Upper lobe of left lung (tissue), 6 donors: ENCODE data around the gene ZNF614. TPM values are rescaled to one million over a fixed set of nuclear protein-coding genes. Genes with fewer than 3 reads are reported as not detected.

Source experiments
- ATAC-seq, 2 donors: fragments of 200-7000 bp; cut with Tn5 transposase; one replicate each; pipeline ENCODE4 v1.9.1; 2022; ENCODE audit warnings: mild to moderate bottlenecking in 2 of 2, moderate library complexity in 2 of 2; ENCODE audit not compliant: low FRiP score in 2 of 2
- DNase-seq, 2 donors: peaks; one replicate each; pipeline ENCODE4 v3.0.0-alpha.2; 2019 to 2020
- H3K27ac ChIP-seq, 4 donors: fragments of 200-600 bp; sonication (generic); one replicate each; pipeline ENCODE4 v1.5.1; 2016 to 2019
- H3K27me3 ChIP-seq, 4 donors: fragments of 200-600 bp; sonication (generic); one replicate each; pipeline ENCODE4 v1.5.1; 2017 to 2019
- H3K36me3 ChIP-seq, 4 donors: fragments of 200-600 bp; sonication (generic); one replicate each; pipeline ENCODE4 v1.5.1; 2016 to 2019
- H3K4me1 ChIP-seq, 4 donors: fragments of 200-600 bp; sonication (generic); one replicate each; pipeline ENCODE4 v1.5.1; 2018 to 2019
- H3K4me3 ChIP-seq, 4 donors: fragments of 200-600 bp; sonication (generic); one replicate each; pipeline ENCODE4 v1.5.1; 2017 to 2019; ENCODE audit warnings: mild to moderate bottlenecking in 2 of 4, moderate library complexity in 1 of 4
- H3K9me3 ChIP-seq, 4 donors: fragments of 200-600 bp; sonication (generic); one replicate each; pipeline ENCODE4 v1.5.1; 2018 to 2019
- EP300 ChIP-seq, 4 donors: sonication (generic); formaldehyde crosslinking; IDR thresholded peaks; one replicate each; pipeline ENCODE4 v1.5.1; 2017; ENCODE audit warnings: antibody characterized with exemption in 4 of 4, control low read depth in 2 of 4
- POLR2A ChIP-seq, 4 donors: fragments of 450-650 bp; IDR thresholded peaks; one replicate each; pipeline ENCODE4 v1.5.1; 2016 to 2017; ENCODE audit warnings: antibody characterized with exemption in 4 of 4, mild to moderate bottlenecking in 2 of 4
- POLR2AphosphoS5 ChIP-seq, 2 donors: sonication (generic); formaldehyde crosslinking; IDR thresholded peaks; one replicate each; pipeline ENCODE4 v1.5.1; 2017; ENCODE audit warnings: antibody characterized with exemption in 2 of 2
- WGBS, 2 donors: methylation state at CpG; one replicate each; pipeline ENCODE4 v1.1.5; 2017 to 2018; 5-methylcytosine and 5-hydroxymethylcytosine counted together
- total RNA-seq, 6 donors: library from RNA; depleted of rRNA in 4 of 6; stranded (reverse); fragments of >200 nt in 4 of 6; gene quantifications; one replicate each; pipeline versions ENCODE4 v1.1.0 to v1.2.1, GENCODE V29; 2016 to 2021
- TF ChIP-seq, protein P1 (sequence below), 6 experiments: fragments of 450-650 bp in 4 of 6; fragments of 200-600 bp in 2 of 6; sonication (generic) in 2 of 6; IDR thresholded peaks; one replicate each; pipeline ENCODE4 v1.5.1; 2016 to 2019; ENCODE audit warnings: antibody characterized with exemption in 6 of 6
- donor health status: DM: no; HTN: no; CAD: no; lungs with moderate emphysema.
- donor health status: DM: no; HTN: yes; CAD: no; lungs with severe emphysema.

The ZNF614 gene
- total RNA-seq, 6 donors from 2014 or later = 0.78 to 7.1 (median 5.9) TPM

DNA sequence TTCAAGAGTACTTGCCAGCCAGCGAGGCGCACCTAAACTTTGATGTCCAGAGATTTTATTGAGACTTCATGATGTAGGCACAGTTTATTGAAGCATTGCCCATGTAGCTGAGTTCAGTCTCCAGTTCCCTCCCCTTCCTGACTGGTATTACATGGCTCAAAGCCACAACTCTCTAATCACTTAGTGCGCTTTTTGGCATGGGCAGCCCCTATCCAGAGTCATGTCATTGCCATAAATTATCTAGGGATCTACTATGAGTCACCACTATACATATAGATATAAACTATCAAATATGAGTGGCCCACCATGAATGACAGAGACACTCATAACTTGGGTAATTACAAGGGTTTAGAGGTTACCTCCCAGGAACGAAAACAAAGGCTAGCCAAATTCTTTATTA, 7.7 kb downstream of the ZNF614 start:
- Histone ChIP-seq H3K4me1 (no peaks in the 10 kb centered on the region), H3K9me3 (peaks cover 53 to 98% (median 90%) of the 10 kb centered on the region in 4 donors), H3K4me3 (no peak overlapping the region), H3K27ac (no peak overlapping the region), H3K27me3 (no peaks in the 10 kb centered on the region), H3K36me3 (peaks cover 34 to 99% (median 84%) of the 10 kb centered on the region in 4 donors)
- DNase-seq (no peak), ATAC-seq (no peak)
- TF ChIP-seq POLR2A (IDR thresholded peaks at IDR 0.05) (no peak), POLR2AphosphoS5 (IDR thresholded peaks at IDR 0.05) (no peak), EP300 (IDR thresholded peaks at IDR 0.05) (no peak)
- TF ChIP-seq, protein P1, sequence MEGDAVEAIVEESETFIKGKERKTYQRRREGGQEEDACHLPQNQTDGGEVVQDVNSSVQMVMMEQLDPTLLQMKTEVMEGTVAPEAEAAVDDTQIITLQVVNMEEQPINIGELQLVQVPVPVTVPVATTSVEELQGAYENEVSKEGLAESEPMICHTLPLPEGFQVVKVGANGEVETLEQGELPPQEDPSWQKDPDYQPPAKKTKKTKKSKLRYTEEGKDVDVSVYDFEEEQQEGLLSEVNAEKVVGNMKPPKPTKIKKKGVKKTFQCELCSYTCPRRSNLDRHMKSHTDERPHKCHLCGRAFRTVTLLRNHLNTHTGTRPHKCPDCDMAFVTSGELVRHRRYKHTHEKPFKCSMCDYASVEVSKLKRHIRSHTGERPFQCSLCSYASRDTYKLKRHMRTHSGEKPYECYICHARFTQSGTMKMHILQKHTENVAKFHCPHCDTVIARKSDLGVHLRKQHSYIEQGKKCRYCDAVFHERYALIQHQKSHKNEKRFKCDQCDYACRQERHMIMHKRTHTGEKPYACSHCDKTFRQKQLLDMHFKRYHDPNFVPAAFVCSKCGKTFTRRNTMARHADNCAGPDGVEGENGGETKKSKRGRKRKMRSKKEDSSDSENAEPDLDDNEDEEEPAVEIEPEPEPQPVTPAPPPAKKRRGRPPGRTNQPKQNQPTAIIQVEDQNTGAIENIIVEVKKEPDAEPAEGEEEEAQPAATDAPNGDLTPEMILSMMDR (IDR thresholded peaks at IDR 0.05) = no peak
- 91 to 98% methylated on average over 4 of the region's 4 CpGs for WGBS, 2 donors

DNA sequence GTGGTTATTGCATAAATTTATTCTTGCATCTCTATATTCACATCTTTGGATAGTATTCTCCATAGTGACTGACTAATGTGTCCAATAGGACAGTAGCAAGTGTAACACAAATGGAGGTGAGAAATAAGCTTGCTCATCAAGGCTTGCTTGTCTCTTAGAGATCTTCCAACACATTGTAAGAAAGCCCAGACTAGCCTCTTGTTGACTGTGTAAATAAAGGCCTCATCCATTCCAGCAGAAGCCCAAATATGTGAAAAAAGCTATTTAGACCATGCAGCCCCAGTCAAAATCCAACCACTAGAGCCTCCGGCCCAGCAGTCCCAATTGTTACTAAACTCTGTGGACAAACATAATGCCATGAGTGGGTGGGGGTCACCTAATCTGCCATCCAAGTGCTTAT, 17.5 kb downstream of the ZNF614 start:
- Histone ChIP-seq H3K27me3 (no peaks in the 10 kb centered on the region), H3K4me1 (peaks cover 0 to 14% (median 8%) of the 10 kb centered on the region in 4 donors), H3K36me3 (peaks cover 0 to 15% (median 5%) of the 10 kb centered on the region in 4 donors), H3K27ac (no peak overlapping the region), H3K9me3 (peaks cover 4 to 32% (median 23%) of the 10 kb centered on the region in 4 donors), H3K4me3 (no peak overlapping the region)
- no peak for ATAC-seq
- TF ChIP-seq POLR2AphosphoS5 (IDR thresholded peaks at IDR 0.05) = no peak
- no peak for TF ChIP-seq EP300 (IDR thresholded peaks at IDR 0.05)
- TF ChIP-seq POLR2A (IDR thresholded peaks at IDR 0.05) = no peak
- TF ChIP-seq, protein P1 (IDR thresholded peaks at IDR 0.05) = no peak
- 94 to 100% methylated on average over 1 of the region's 1 CpG for WGBS, 2 donors
- DNase-seq = no peak

GRCh38 chr19:52007806-52008557, 20.2 kb downstream of the ZNF614 start, which contains the start of gene ZNF615:
ZNF615 (minus strand) TSS chr19:52008211; CDS start chr19:52003711, 4,500 bp downstream.
- 0% methylated on average over 25 to 43 of the region's 44 CpGs for WGBS, 2 donors
- Histone ChIP-seq H3K27ac (peak within 1 kb of the TSS; percentile 82 to 89 (median 85)), H3K4me1 (peaks cover 0 to 14% (median 8%) of the 10 kb centered on the region in 4 donors), H3K27me3 (no peaks in the 10 kb centered on the region), H3K36me3 (peaks cover 0 to 20% (median 7%) of the 10 kb centered on the region in 4 donors), H3K4me3 (peak within 1 kb of the TSS; percentile 35 to 90 (median 77)), H3K9me3 (peaks cover 0 to 33% (median 24%) of the 10 kb centered on the region in 4 donors)
- DNase-seq (peak; percentile 93 to 95), ATAC-seq (peak; percentile 98 to 100)
- TF ChIP-seq POLR2AphosphoS5 (IDR thresholded peaks at IDR 0.05) (peak; percentile 67 to 89), EP300 (IDR thresholded peaks at IDR 0.05) (peak in 1 of 4 donors; percentile 33), POLR2A (IDR thresholded peaks at IDR 0.05) (peak in 3 of 4 donors; percentile 36 to 64 (median 53))
- TF ChIP-seq, protein P1 (IDR thresholded peaks at IDR 0.05) = no peak

GRCh38 chr19:52007451-52007805, 20.8 kb downstream of the ZNF614 start:
- peaks cover 0 to 33% (median 26%) of the 10 kb centered on the region in 4 donors for H3K9me3 ChIP-seq
- peak overlapping the region; percentile 82 to 89 (median 85) for H3K27ac ChIP-seq
- H3K27me3 ChIP-seq = no peaks in the 10 kb centered on the region
- TF ChIP-seq EP300 (IDR thresholded peaks at IDR 0.05) (no peak), POLR2A (IDR thresholded peaks at IDR 0.05) (no peak), POLR2AphosphoS5 (IDR thresholded peaks at IDR 0.05) (no peak)
- WGBS, 2 donors = 18 to 21% methylated on average over 4 to 9 of the region's 9 CpGs
- peak overlapping the region; percentile 35 to 90 (median 77) for H3K4me3 ChIP-seq
- peaks cover 0 to 20% (median 8%) of the 10 kb centered on the region in 4 donors for H3K36me3 ChIP-seq
- peak in 1 of 2 donors; percentile 27 for ATAC-seq
- DNase-seq = no peak
- peaks cover 0 to 14% (median 8%) of the 10 kb centered on the region in 4 donors for H3K4me1 ChIP-seq

GRCh38 chr19:51994048-51994644, 34.0 kb downstream of the ZNF614 start:
- Histone ChIP-seq H3K27ac (no peak overlapping the region), H3K9me3 (peaks cover 82 to 98% (median 91%) of the 10 kb centered on the region in 4 donors), H3K4me3 (no peak overlapping the region), H3K36me3 (peaks cover 27 to 64% (median 49%) of the 10 kb centered on the region in 4 donors), H3K27me3 (no peaks in the 10 kb centered on the region), H3K4me1 (no peaks in the 10 kb centered on the region)
- no peak for DNase-seq
- WGBS, 2 donors = 94 to 98% methylated on average over 2 of the region's 2 CpGs
- no peak for ATAC-seq
- TF ChIP-seq, protein P1 (IDR thresholded peaks at IDR 0.05) = no peak
- no peak for TF ChIP-seq EP300 (IDR thresholded peaks at IDR 0.05)
- TF ChIP-seq POLR2AphosphoS5 (IDR thresholded peaks at IDR 0.05) = no peak
- no peak for TF ChIP-seq POLR2A (IDR thresholded peaks at IDR 0.05)
